GM23338 (cell line): Measurements from ENCODE around the gene COL9A3. TPM values are rescaled to one million over a fixed set of nuclear protein-coding genes. Genes with fewer than 3 reads are reported as not detected.

Experiments used
- ATAC-seq: fragments of 200-7000 bp; cut with Tn5 transposase; 3 replicates; pipeline ENCODE4 v1.9.1; 2020
- DNase-seq: peaks from one replicate; pipeline ENCODE4 v3.0.0-alpha.2; 2015; ENCODE audit warnings: low spot score
- H2AFZ ChIP-seq: fragments of 200-600 bp; sonication (generic); 2 replicates; pipeline ENCODE4 v1.8.0; 2016; ENCODE audit warnings: antibody characterized with exemption, mild to moderate bottlenecking, moderate library complexity
- H3F3A ChIP-seq: fragments of 200-600 bp; sonication (generic); replicated peaks from 2 replicates; pipeline ENCODE4 v1.8.0; 2017; ENCODE audit warnings: antibody characterized with exemption, mixed run types, low read depth
- H3K27ac ChIP-seq: fragments of 200-600 bp; sonication (generic); 2 replicates; pipeline ENCODE4 v1.6.1; 2016; ENCODE audit warnings: low read depth
- H3K27me3 ChIP-seq: fragments of 200-600 bp; sonication (generic); 2 replicates; pipeline ENCODE4 v1.8.0; 2016; ENCODE audit warnings: mild to moderate bottlenecking, mixed run types, moderate library complexity; ENCODE audit not compliant: insufficient read depth
- H3K36me3 ChIP-seq: fragments of 200-600 bp; sonication (generic); 2 replicates; pipeline ENCODE4 v1.8.0; 2016; ENCODE audit warnings: mild to moderate bottlenecking; ENCODE audit not compliant: insufficient read depth
- H3K4me1 ChIP-seq: fragments of 200-600 bp; sonication (generic); 2 replicates; pipeline ENCODE4 v1.8.0; 2016; ENCODE audit warnings: mild to moderate bottlenecking, moderate library complexity; ENCODE audit not compliant: insufficient read depth
- H3K4me2 ChIP-seq: fragments of 200-600 bp; sonication (generic); 2 replicates; pipeline ENCODE4 v1.7.1; 2017; ENCODE audit warnings: mixed run types
- H3K4me3 ChIP-seq: fragments of 200-600 bp; sonication (generic); 2 replicates; pipeline ENCODE4 v1.6.1; 2016; ENCODE audit warnings: mixed run types
- H3K79me2 ChIP-seq: fragments of 200-600 bp; sonication (generic); replicated peaks from 2 replicates; pipeline ENCODE4 v1.8.0; 2017; ENCODE audit warnings: mild to moderate bottlenecking; ENCODE audit not compliant: insufficient read depth
- H3K9me2 ChIP-seq: fragments of 200-600 bp; sonication (generic); 2 replicates; pipeline ENCODE4 v1.8.0; 2017; ENCODE audit not compliant: insufficient read depth
- H4K20me1 ChIP-seq: fragments of 200-600 bp; sonication (generic); replicated peaks from 2 replicates; pipeline ENCODE4 v1.8.0; 2017; ENCODE audit warnings: mild to moderate bottlenecking; ENCODE audit not compliant: insufficient read depth
- H3K27ac Mint-ChIP-seq: 2 replicates; pipeline ENCODE4 v1.8.0; 2020; ENCODE audit warnings: inconsistent platforms, mild to moderate bottlenecking, moderate library complexity, mixed read lengths
- H3K27me3 Mint-ChIP-seq: 3 replicates; pipeline ENCODE4 v1.8.0; 2022; ENCODE audit warnings: low read depth, mild to moderate bottlenecking, moderate library complexity, mixed read lengths, inconsistent platforms; ENCODE audit not compliant: insufficient read depth, poor library complexity
- H3K36me3 Mint-ChIP-seq: 3 replicates; pipeline ENCODE4 v1.8.0; 2021; ENCODE audit warnings: low read depth, mild to moderate bottlenecking, inconsistent platforms, moderate library complexity, mixed read lengths
- H3K4me1 Mint-ChIP-seq: 3 replicates; pipeline ENCODE4 v1.8.0; 2020; ENCODE audit warnings: mild to moderate bottlenecking, inconsistent platforms, mixed read lengths
- H3K4me3 Mint-ChIP-seq: 3 replicates; pipeline ENCODE4 v1.8.0; 2021; ENCODE audit warnings: moderate library complexity, mild to moderate bottlenecking, inconsistent platforms, mixed read lengths
- H3K9me3 Mint-ChIP-seq: 3 replicates; pipeline ENCODE4 v1.8.0; 2020; ENCODE audit warnings: moderate library complexity, mild to moderate bottlenecking, inconsistent platforms, mixed read lengths
- CREB1 ChIP-seq: fragments of 250-450 bp; sonication (Bioruptor Pico); IDR thresholded peaks from 2 replicates; pipeline ENCODE4 v1.5.0; 2020; ENCODE audit warnings: low read depth, mild to moderate bottlenecking, moderate library complexity
- EZH2 ChIP-seq: fragments of 200-600 bp; sonication (generic); IDR thresholded peaks from one replicate; pipeline ENCODE4 v1.8.0; 2017; ENCODE audit warnings: antibody characterized with exemption, mild to moderate bottlenecking, low read depth; ENCODE audit not compliant: unreplicated experiment
- EZH2phosphoT487 ChIP-seq: fragments of 200-600 bp; sonication (generic); IDR thresholded peaks from one replicate; pipeline ENCODE4 v1.8.1; 2018; ENCODE audit warnings: antibody characterized with exemption; ENCODE audit not compliant: unreplicated experiment
- JUNB ChIP-seq: IDR thresholded peaks from one replicate; pipeline ENCODE4 v1.6.1; 2016; ENCODE audit warnings: antibody characterized with exemption; ENCODE audit not compliant: unreplicated experiment
- NANOG ChIP-seq: IDR thresholded peaks from 2 replicates; pipeline ENCODE4 v1.6.1; 2016; ENCODE audit warnings: antibody characterized with exemption, borderline replicate concordance
- POLR2AphosphoS5 ChIP-seq: IDR thresholded peaks from 2 replicates; pipeline ENCODE4 v1.6.1; 2016; ENCODE audit warnings: antibody characterized with exemption, low read depth
- STAT1 ChIP-seq: IDR thresholded peaks from one replicate; pipeline ENCODE4 v1.6.1; 2016; ENCODE audit warnings: antibody characterized with exemption; ENCODE audit not compliant: unreplicated experiment
- ZNF114 ChIP-seq: fragments of 250-450 bp; sonication (Bioruptor Pico); IDR thresholded peaks from 2 replicates; pipeline ENCODE4 v1.5.0; 2020; ENCODE audit warnings: mild to moderate bottlenecking, moderate library complexity
- ZNF331 ChIP-seq: fragments of 250-450 bp; sonication (Bioruptor Pico); IDR thresholded peaks from 2 replicates; pipeline ENCODE4 v1.5.0; 2020; ENCODE audit warnings: low read depth, mild to moderate bottlenecking, moderate library complexity
- polyA plus RNA-seq: library from polyadenylated mRNA; unstranded; fragments of >200 nt; fragmentation: Nextera tagmentation; extraction: Ambion mirVana; gene quantifications from 2 replicates; pipeline ENCODE4 v1.2.1, GENCODE V29; 2016
- total RNA-seq: library from RNA; depleted of rRNA; stranded (reverse); fragments of >200 nt; shearing (Covaris generic); gene quantifications from 2 replicates; pipeline ENCODE4 v1.2.3, GENCODE V29; 2014
- TF ChIP-seq, protein P1 (sequence below): IDR thresholded peaks from 2 replicates; pipeline ENCODE4 v1.6.1; 2016; ENCODE audit warnings: antibody characterized with exemption
- TF ChIP-seq, protein P2 (sequence below): fragments of 250-450 bp; sonication (Bioruptor Pico); IDR thresholded peaks from 2 replicates; pipeline ENCODE4 v1.5.0; 2020; ENCODE audit warnings: mild to moderate bottlenecking, moderate library complexity
- TF ChIP-seq, protein P3 (sequence below): IDR thresholded peaks from one replicate; pipeline ENCODE4 v1.6.1; 2018; ENCODE audit warnings: antibody characterized with exemption; ENCODE audit not compliant: unreplicated experiment
- TF ChIP-seq, protein P4 (sequence below), 2 experiments: fragments of 200-600 bp in 1 of 2; sonication (generic) in 1 of 2; conservative IDR thresholded peaks; 2 replicates each; pipeline versions ENCODE4 v1.5.1 to v1.6.1; 2016 to 2017; ENCODE audit warnings: antibody characterized with exemption in 2 of 2, low read depth in 2 of 2, mild to moderate bottlenecking in 2 of 2, moderate library complexity in 1 of 2

COL9A3 gene
- total and polyA plus RNA-seq, 2 experiments from 2014 or later = 74.9 to 113 TPM

DNA sequence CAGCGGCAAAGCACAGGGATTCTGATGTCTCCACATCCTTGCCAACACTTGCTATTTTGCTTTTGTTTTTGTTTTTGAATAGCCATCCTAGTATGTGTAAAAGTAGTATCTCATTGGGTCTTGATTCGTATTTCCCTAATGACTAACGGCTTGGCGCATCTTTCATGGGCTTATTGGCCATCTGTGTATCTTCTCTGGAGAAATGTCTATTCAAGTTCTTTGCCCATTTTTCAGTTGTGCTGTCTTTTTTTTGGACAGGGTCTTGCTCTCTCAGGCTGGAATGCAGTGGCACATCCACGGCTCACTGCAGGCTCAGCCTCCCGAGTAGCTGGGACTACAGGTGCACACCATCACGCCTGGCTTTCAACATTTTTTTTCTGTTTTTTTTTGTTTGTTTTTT is 27.3 kb downstream of the COL9A3 start:
- no peak overlapping the region for H3K4me2 ChIP-seq
- H3K9me3 Mint-ChIP-seq = no peaks in the 10 kb centered on the region; the same call in 2 of the 3 replicates
- no peak overlapping the region for H3K27ac Mint-ChIP-seq
- H3K27ac ChIP-seq = no peak overlapping the region
- 0 out of 2 replicates have a peak, but pooled peaks cover 10% of the 10 kb centered on the region for H3F3A ChIP-seq
- H3K27me3 Mint-ChIP-seq = peaks cover 16% of the 10 kb centered on the region
- H3K4me1 Mint-ChIP-seq = peaks cover 13% of the 10 kb centered on the region
- H3K79me2 ChIP-seq = 0 out of 2 replicates have a peak, but pooled peaks cover 5% of the 10 kb centered on the region
- peaks cover 35% of the 10 kb centered on the region for H3K36me3 Mint-ChIP-seq
- H3K4me3 Mint-ChIP-seq = no peak overlapping the region
- DNase-seq (no peak), ATAC-seq (no peak)
- H4K20me1 ChIP-seq = no peaks in the 10 kb centered on the region; the same call in 1 of the 2 replicates
- H3K4me3 ChIP-seq = no peak overlapping the region
- no peaks in the 10 kb centered on the region for H3K27me3 ChIP-seq
- H3K36me3 ChIP-seq = peaks cover 4% of the 10 kb centered on the region; the same call in 1 of the 2 replicates
- H3K9me2 ChIP-seq = no peaks in the 10 kb centered on the region
- TF ChIP-seq ZNF114 (CRISPR knock-in tag) (no peak), ZNF331 (no peak), STAT1 (no peak), NANOG (no peak), CREB1 (no peak), EZH2phosphoT487 (no peak), EZH2 (no peak), POLR2AphosphoS5 (no peak), JUNB (no peak)
- TF ChIP-seq, protein P1, sequence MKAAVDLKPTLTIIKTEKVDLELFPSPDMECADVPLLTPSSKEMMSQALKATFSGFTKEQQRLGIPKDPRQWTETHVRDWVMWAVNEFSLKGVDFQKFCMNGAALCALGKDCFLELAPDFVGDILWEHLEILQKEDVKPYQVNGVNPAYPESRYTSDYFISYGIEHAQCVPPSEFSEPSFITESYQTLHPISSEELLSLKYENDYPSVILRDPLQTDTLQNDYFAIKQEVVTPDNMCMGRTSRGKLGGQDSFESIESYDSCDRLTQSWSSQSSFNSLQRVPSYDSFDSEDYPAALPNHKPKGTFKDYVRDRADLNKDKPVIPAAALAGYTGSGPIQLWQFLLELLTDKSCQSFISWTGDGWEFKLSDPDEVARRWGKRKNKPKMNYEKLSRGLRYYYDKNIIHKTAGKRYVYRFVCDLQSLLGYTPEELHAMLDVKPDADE = no peak
- TF ChIP-seq, protein P2, sequence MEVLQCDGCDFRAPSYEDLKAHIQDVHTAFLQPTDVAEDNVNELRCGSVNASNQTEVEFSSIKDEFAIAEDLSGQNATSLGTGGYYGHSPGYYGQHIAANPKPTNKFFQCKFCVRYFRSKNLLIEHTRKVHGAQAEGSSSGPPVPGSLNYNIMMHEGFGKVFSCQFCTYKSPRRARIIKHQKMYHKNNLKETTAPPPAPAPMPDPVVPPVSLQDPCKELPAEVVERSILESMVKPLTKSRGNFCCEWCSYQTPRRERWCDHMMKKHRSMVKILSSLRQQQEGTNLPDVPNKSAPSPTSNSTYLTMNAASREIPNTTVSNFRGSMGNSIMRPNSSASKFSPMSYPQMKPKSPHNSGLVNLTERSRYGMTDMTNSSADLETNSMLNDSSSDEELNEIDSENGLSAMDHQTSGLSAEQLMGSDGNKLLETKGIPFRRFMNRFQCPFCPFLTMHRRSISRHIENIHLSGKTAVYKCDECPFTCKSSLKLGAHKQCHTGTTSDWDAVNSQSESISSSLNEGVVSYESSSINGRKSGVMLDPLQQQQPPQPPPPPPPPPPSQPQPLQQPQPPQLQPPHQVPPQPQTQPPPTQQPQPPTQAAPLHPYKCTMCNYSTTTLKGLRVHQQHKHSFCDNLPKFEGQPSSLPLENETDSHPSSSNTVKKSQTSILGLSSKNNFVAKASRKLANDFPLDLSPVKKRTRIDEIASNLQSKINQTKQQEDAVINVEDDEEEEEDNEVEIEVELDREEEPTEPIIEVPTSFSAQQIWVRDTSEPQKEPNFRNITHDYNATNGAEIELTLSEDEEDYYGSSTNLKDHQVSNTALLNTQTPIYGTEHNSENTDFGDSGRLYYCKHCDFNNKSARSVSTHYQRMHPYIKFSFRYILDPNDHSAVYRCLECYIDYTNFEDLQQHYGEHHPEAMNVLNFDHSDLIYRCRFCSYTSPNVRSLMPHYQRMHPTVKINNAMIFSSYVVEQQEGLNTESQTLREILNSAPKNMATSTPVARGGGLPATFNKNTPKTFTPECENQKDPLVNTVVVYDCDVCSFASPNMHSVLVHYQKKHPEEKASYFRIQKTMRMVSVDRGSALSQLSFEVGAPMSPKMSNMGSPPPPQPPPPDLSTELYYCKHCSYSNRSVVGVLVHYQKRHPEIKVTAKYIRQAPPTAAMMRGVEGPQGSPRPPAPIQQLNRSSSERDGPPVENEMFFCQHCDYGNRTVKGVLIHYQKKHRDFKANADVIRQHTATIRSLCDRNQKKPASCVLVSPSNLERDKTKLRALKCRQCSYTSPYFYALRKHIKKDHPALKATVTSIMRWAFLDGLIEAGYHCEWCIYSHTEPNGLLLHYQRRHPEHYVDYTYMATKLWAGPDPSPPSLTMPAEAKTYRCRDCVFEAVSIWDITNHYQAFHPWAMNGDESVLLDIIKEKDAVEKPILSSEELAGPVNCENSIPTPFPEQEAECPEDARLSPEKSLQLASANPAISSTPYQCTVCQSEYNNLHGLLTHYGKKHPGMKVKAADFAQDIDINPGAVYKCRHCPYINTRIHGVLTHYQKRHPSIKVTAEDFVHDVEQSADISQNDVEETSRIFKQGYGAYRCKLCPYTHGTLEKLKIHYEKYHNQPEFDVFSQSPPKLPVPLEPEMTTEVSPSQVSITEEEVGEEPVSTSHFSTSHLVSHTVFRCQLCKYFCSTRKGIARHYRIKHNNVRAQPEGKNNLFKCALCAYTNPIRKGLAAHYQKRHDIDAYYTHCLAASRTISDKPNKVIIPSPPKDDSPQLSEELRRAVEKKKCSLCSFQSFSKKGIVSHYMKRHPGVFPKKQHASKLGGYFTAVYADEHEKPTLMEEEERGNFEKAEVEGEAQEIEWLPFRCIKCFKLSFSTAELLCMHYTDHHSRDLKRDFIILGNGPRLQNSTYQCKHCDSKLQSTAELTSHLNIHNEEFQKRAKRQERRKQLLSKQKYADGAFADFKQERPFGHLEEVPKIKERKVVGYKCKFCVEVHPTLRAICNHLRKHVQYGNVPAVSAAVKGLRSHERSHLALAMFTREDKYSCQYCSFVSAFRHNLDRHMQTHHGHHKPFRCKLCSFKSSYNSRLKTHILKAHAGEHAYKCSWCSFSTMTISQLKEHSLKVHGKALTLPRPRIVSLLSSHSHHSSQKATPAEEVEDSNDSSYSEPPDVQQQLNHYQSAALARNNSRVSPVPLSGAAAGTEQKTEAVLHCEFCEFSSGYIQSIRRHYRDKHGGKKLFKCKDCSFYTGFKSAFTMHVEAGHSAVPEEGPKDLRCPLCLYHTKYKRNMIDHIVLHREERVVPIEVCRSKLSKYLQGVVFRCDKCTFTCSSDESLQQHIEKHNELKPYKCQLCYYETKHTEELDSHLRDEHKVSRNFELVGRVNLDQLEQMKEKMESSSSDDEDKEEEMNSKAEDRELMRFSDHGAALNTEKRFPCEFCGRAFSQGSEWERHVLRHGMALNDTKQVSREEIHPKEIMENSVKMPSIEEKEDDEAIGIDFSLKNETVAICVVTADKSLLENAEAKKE (CRISPR knock-in tag) = no peak
- TF ChIP-seq, protein P3, sequence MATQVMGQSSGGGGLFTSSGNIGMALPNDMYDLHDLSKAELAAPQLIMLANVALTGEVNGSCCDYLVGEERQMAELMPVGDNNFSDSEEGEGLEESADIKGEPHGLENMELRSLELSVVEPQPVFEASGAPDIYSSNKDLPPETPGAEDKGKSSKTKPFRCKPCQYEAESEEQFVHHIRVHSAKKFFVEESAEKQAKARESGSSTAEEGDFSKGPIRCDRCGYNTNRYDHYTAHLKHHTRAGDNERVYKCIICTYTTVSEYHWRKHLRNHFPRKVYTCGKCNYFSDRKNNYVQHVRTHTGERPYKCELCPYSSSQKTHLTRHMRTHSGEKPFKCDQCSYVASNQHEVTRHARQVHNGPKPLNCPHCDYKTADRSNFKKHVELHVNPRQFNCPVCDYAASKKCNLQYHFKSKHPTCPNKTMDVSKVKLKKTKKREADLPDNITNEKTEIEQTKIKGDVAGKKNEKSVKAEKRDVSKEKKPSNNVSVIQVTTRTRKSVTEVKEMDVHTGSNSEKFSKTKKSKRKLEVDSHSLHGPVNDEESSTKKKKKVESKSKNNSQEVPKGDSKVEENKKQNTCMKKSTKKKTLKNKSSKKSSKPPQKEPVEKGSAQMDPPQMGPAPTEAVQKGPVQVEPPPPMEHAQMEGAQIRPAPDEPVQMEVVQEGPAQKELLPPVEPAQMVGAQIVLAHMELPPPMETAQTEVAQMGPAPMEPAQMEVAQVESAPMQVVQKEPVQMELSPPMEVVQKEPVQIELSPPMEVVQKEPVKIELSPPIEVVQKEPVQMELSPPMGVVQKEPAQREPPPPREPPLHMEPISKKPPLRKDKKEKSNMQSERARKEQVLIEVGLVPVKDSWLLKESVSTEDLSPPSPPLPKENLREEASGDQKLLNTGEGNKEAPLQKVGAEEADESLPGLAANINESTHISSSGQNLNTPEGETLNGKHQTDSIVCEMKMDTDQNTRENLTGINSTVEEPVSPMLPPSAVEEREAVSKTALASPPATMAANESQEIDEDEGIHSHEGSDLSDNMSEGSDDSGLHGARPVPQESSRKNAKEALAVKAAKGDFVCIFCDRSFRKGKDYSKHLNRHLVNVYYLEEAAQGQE = no peak
- TF ChIP-seq, protein P4, sequence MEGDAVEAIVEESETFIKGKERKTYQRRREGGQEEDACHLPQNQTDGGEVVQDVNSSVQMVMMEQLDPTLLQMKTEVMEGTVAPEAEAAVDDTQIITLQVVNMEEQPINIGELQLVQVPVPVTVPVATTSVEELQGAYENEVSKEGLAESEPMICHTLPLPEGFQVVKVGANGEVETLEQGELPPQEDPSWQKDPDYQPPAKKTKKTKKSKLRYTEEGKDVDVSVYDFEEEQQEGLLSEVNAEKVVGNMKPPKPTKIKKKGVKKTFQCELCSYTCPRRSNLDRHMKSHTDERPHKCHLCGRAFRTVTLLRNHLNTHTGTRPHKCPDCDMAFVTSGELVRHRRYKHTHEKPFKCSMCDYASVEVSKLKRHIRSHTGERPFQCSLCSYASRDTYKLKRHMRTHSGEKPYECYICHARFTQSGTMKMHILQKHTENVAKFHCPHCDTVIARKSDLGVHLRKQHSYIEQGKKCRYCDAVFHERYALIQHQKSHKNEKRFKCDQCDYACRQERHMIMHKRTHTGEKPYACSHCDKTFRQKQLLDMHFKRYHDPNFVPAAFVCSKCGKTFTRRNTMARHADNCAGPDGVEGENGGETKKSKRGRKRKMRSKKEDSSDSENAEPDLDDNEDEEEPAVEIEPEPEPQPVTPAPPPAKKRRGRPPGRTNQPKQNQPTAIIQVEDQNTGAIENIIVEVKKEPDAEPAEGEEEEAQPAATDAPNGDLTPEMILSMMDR (conservative IDR thresholded peaks at IDR 0.05; ENCODE audit: low read depth in 2 of 2) = no peak
- 0 out of 2 replicates have a peak, but pooled peaks cover 4% of the 10 kb centered on the region for H3K4me1 ChIP-seq
- H2AFZ ChIP-seq = no peak overlapping the region
